Measurements from ENCODE around the gene SPEN. TPM values are rescaled to one million over a fixed set of nuclear protein-coding genes. Genes with fewer than 3 reads are reported as not detected.

Gene SPEN
- total and polyA plus RNA-seq, 4 donors: 10.7 to 82.3 (median 36.8) TPM

GRCh38 chr1:15799928-15800835 is 47.3 kb upstream of the SPEN start:
- Histone ChIP-seq H3K36me3 (ENCODE audit: control insufficient read depth in 4 of 4, insufficient read depth in 4 of 4, low read length in 4 of 4) (no peaks in the 10 kb centered on the region), H3K9me3 (ENCODE audit: control insufficient read depth in 4 of 4, insufficient read depth in 3 of 4, low read length in 3 of 4) (no peaks in the 10 kb centered on the region), H3K4me3 (no peak overlapping the region), H3K27ac (ENCODE audit: low read depth in 1 of 2, low read length in 1 of 2) (peak overlapping the region in 1 of 2 donors; percentile 55), H3K4me1 (ENCODE audit: control insufficient read depth in 5 of 5, insufficient read depth in 5 of 5, low read length in 5 of 5) (peaks cover 0 to 4% (median 0%) of the 10 kb centered on the region in 5 donors), H3K27me3 (ENCODE audit: control insufficient read depth in 3 of 3, insufficient read depth in 3 of 3, low read length in 2 of 3) (no peaks in the 10 kb centered on the region), H3K9ac (ENCODE audit: insufficient read depth in 1 of 2, low read length in 2 of 2) (no peak overlapping the region)
- no peak for DNase-seq
- 48 to 75% methylated on average over 22 of the region's 22 CpGs for WGBS, 2 donors
- TF ChIP-seq, protein P1, sequence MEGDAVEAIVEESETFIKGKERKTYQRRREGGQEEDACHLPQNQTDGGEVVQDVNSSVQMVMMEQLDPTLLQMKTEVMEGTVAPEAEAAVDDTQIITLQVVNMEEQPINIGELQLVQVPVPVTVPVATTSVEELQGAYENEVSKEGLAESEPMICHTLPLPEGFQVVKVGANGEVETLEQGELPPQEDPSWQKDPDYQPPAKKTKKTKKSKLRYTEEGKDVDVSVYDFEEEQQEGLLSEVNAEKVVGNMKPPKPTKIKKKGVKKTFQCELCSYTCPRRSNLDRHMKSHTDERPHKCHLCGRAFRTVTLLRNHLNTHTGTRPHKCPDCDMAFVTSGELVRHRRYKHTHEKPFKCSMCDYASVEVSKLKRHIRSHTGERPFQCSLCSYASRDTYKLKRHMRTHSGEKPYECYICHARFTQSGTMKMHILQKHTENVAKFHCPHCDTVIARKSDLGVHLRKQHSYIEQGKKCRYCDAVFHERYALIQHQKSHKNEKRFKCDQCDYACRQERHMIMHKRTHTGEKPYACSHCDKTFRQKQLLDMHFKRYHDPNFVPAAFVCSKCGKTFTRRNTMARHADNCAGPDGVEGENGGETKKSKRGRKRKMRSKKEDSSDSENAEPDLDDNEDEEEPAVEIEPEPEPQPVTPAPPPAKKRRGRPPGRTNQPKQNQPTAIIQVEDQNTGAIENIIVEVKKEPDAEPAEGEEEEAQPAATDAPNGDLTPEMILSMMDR (IDR thresholded peaks at IDR 0.05; ENCODE audit: control extremely low read depth, extremely low read depth): no peak
- ATAC-seq (ENCODE audit: insufficient read depth, low FRiP score): peak; percentile 64

- H3K9ac ChIP-seq (ENCODE audit: insufficient read depth in 1 of 2, low read length in 2 of 2): no peak overlapping the region
- 77 to 78% methylated on average over 17 of the region's 17 CpGs for WGBS, 2 donors
- H3K27me3 ChIP-seq (ENCODE audit: control insufficient read depth in 3 of 3, insufficient read depth in 3 of 3, low read length in 2 of 3): no peaks in the 10 kb centered on the region
- TF ChIP-seq, protein P1 (IDR thresholded peaks at IDR 0.05; ENCODE audit: control extremely low read depth, extremely low read depth): no peak
- no peak overlapping the region for H3K4me3 ChIP-seq
- no peaks in the 10 kb centered on the region for H3K9me3 ChIP-seq (ENCODE audit: control insufficient read depth in 4 of 4, insufficient read depth in 3 of 4, low read length in 3 of 4)
- DNase-seq (no peak), ATAC-seq (ENCODE audit: insufficient read depth, low FRiP score) (no peak)
- H3K4me1 ChIP-seq (ENCODE audit: control insufficient read depth in 5 of 5, insufficient read depth in 5 of 5, low read length in 5 of 5): peaks cover 0 to 4% (median 0%) of the 10 kb centered on the region in 5 donors
- H3K27ac ChIP-seq (ENCODE audit: low read depth in 1 of 2, low read length in 1 of 2): no peak overlapping the region
- H3K36me3 ChIP-seq (ENCODE audit: control insufficient read depth in 4 of 4, insufficient read depth in 4 of 4, low read length in 4 of 4): no peaks in the 10 kb centered on the region
Measured at GRCh38 chr1:15802234-15802965, 45.1 kb upstream of the SPEN start.

GRCh38 chr1:15803380-15803779 is 44.1 kb upstream of the SPEN start:
- Histone ChIP-seq H3K9me3 (ENCODE audit: control insufficient read depth in 4 of 4, insufficient read depth in 3 of 4, low read length in 3 of 4) (no peaks in the 10 kb centered on the region), H3K4me1 (ENCODE audit: control insufficient read depth in 5 of 5, insufficient read depth in 5 of 5, low read length in 5 of 5) (peaks cover 0 to 4% (median 0%) of the 10 kb centered on the region in 5 donors), H3K9ac (ENCODE audit: insufficient read depth in 1 of 2, low read length in 2 of 2) (peak overlapping the region in 1 of 2 donors; percentile 9), H3K4me3 (no peak overlapping the region), H3K27ac (ENCODE audit: low read depth in 1 of 2, low read length in 1 of 2) (no peak overlapping the region), H3K27me3 (ENCODE audit: control insufficient read depth in 3 of 3, insufficient read depth in 3 of 3, low read length in 2 of 3) (no peaks in the 10 kb centered on the region), H3K36me3 (ENCODE audit: control insufficient read depth in 4 of 4, insufficient read depth in 4 of 4, low read length in 4 of 4) (no peaks in the 10 kb centered on the region)
- DNase-seq (peak in 2 of 3 donors; percentile 48 to 59), ATAC-seq (ENCODE audit: insufficient read depth, low FRiP score) (no peak)
- TF ChIP-seq, protein P1 (IDR thresholded peaks at IDR 0.05; ENCODE audit: control extremely low read depth, extremely low read depth): no peak
- WGBS, 2 donors: 42 to 43% methylated on average over 4 of the region's 4 CpGs

All from lung (tissue), 12 donors.